Jurkat, Clone E6-1 (cell line): Measurements from ENCODE around the gene RNF103.
"Not testable (repeated sequence)": the region's sequence is repeated elsewhere in the genome, so short reads cannot be mapped to it uniquely, and the experiment has no call there.

Experiments used
- DNase-seq: peaks from one replicate; pipeline ENCODE4 v3.0.0-alpha.2; 2011; ENCODE audit warnings: low read depth, low spot score
- H3K4me3 ChIP-seq: 2 replicates; pipeline ENCODE4 v1.5.1; 2011; ENCODE audit warnings: mild to moderate bottlenecking, low read length, control low read depth, moderate library complexity

The RNF103 gene

DNA sequence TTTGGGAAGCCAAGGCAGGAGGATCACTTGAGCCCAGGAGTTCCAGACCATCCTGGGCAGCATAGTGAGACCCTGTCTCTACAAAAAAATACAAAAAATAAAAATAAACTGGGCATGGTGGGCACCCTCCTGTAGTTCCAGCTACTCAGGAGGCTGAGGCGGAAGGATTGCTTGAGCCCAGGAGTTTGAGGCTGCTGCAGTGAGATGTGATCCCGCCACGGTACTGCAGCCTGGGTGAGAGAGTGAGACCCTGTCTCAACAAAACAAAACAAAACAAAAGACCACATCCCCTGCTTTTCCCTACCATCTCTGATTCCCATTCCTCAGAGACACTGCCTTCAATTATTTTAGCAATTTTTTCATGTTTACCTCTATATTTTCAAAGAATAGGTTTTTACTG is 3.9 kb upstream of the RNF103 start:
- H3K4me3 ChIP-seq = no peak overlapping the region
- DNase-seq = no peak

GRCh38 chr2:86625096-86625495 is 1.4 kb upstream of the RNF103 start:
- DNase-seq = no peak
- no peak overlapping the region for H3K4me3 ChIP-seq

GRCh38 chr2:86624267-86624547 is 542 bp upstream of the RNF103 start:
- peak overlapping the region; percentile 52 for H3K4me3 ChIP-seq
- no peak for DNase-seq

GRCh38 chr2:86623043-86623493 is 597 bp downstream of the RNF103 start:
- peak overlapping the region; percentile 52 for H3K4me3 ChIP-seq
- no peak for DNase-seq

DNA sequence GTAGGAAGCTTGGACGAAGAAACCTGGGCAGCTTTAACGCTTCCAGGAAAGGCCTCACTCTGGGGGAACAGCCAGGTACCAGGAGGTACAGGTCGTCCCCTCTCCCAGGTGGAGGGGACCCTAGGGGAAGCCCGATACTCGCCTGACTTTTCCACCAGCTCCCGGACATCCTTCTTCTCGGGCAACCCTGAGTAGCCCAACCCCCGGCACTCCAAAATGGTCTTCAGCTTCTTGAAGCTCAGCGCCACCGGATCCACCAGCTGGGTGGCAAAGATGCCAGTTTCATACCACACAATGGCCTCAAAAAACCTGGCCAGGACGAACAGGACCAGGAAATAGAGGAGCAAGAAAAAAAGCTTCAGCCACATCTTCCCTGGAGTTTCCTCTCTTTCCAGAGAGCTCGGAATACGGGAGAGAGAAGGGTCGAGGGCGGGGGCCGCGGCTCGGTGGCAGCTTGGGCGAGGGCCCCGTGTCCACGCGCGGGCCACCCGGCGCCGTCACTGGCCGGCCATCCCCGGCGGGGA is 1.1 kb downstream of the RNF103 start:
- no peak for DNase-seq
- H3K4me3 ChIP-seq = peak overlapping the region; percentile 52

DNA sequence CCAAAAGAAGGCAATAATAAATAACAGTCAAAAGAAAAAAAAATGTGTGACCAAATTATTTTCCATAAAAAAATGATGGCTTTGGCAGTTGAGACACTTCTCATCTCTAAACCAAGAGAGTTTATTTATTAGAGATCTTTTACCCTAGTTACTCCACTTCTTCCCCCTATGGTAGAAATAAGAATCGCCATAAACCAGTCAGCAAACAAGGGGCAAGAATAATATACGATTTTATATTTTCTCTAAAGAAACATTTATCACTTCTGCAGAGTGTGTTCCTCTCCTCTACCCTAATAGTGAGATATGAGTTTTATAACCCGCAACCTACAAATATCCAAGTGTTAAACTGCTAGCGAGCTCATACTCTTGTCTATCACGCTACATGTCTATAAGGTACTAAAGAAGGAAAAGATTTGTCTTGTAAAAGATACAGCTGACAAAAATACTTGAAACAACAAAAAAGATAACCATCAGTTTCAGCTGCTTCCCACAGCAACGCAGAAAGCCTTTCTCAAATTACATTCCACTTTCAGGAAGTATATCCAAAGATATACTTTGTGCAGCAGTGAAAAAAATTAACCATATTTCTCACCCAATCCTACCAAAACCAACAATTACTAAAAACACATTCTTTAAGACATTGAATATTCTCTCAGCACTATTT is 2.3 kb downstream of the RNF103 start:
- no peak overlapping the region for H3K4me3 ChIP-seq
- no peak for DNase-seq

DNA sequence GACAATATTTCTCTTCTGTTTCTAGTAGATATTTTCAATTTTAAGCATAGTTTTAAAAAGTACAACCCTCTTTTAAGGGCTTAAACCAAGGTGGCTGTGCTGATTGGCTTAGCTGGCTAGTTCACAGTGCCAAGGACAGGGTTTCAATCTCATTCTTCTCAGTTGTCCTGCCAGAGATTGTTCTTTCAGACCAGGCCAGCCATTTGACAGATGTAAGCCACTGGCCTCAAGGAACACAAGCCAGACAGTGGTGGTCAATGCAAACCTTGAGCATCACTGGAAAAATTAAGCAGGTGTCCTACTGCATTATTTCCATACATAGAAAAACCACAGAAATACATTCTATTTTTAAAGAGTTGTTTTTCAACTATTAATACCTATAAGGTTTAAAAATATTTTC is 5.9 kb downstream of the RNF103 start:
- no peak for DNase-seq

DNA sequence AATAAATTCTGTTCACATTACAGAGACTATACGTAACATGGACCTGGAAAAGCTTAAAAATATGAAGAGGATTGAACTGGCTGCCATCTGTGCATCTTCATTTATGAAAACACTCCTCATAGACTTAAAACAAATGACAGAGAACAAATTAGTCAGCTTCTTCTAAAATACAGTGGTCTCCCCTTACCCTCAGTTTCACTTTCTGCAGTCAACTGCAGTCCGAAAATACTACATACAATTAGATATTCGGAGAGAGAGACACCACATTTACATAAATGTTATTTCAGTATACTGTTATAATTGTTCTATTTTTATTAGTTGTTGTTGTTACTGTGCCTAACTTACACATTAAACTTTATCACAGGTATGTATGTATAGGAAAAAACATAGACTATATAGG is 6.5 kb downstream of the RNF103 start:
- H3K4me3 ChIP-seq = no peak overlapping the region
- DNase-seq = no peak

More for the DNA sequence above, 5.9 kb downstream of the RNF103 start:
- H3K4me3 ChIP-seq = no peak overlapping the region

DNA sequence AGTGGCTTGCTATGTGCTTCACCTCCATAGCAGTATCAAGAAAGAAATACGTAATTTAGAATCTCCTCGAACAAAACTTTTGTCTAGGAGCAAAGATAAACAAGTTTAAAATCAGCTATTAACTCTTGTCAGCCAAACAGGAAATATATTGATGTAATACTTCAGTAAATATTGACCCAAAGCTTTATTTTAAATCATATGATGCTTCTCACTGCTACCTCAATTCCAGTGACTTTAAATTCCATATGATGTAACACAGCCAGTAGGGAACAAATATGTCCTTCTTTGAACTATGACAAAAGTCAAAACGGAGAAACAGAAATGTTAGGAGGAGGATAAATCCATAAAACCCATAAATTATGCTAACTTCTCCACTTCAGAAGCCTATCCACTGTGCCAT is 7.2 kb downstream of the RNF103 start:
- DNase-seq = no peak

GRCh38 chr2:86615596-86615995 is 8.1 kb downstream of the RNF103 start:
- H3K4me3 ChIP-seq = no peak overlapping the region

More for the DNA sequence above, 7.2 kb downstream of the RNF103 start:
- H3K4me3 ChIP-seq = no peak overlapping the region

GRCh38 chr2:86613515-86613914 is 10.2 kb downstream of the RNF103 start:
- no peak overlapping the region for H3K4me3 ChIP-seq
- DNase-seq = no peak

More at GRCh38 chr2:86615596-86615995, 8.1 kb downstream of the RNF103 start:
- no peak for DNase-seq

DNA sequence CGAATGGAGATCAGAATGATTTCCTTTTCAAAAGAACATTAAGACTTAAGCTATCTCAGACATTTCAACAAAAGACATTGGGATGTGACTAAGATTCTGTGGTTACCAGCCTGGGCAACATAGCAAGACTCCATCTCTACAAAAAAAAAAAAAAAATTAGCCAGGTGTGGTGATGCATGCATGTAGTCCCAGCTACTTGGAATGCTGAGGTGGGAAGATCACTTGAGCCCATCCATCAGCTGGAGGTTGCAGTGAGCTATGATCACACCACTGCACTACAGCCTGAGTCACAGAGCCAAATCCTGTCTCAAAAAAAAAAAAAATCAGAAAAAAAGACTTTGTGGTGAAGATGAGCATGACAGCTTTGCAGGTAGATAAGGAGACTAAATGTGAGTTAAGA is 12.8 kb downstream of the RNF103 start:
- H3K4me3 ChIP-seq = no peak overlapping the region
- no peak for DNase-seq

DNA sequence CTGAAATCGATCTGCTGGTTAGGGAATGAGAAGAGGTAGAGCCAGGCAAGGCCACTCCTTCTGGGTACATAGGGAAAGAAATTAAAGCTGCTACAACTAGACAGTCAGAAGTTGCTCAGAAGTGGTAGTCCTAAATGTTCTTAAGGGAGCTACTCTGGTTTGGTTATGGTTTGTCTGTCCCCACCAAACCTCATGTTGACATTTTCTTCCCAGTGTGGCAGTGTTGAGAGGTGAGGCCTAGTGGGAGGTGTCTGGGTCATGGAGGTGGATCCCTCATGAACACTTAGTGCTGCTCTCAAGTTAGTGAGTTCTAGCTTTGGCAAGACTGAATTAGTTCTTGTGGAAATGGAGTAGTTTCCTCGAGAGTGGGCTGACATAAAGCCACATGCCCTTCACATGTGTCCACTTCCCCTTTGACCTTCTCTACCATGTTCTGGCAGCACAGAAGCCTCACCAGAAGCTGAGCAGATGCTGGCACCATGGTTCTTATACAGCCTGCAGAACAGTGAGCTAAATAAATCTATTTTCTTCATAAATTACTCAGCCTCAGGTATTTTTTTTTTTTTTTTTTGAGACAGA is 14.7 kb downstream of the RNF103 start:
- no peak for DNase-seq
- H3K4me3 ChIP-seq = no peak overlapping the region

DNA sequence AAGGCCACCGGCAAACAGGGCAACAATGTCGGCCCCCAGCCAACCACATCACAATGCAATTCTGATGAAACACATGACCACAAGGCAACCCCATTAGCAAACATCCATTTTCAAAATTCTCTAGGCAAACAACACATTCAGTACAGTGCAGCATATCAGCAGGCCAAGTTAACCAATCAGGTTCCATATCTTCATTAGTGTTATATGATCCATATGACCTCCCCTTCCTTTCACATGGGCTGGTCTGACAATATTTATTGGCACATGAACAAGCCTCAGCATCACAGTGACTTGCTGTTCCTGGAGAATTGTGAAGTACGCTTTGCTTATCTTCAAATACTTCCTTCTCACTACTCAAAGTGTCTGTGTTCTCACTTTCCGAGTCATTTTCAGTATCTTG is 19.8 kb downstream of the RNF103 start:
- no peak for DNase-seq
- no peak overlapping the region for H3K4me3 ChIP-seq

DNA sequence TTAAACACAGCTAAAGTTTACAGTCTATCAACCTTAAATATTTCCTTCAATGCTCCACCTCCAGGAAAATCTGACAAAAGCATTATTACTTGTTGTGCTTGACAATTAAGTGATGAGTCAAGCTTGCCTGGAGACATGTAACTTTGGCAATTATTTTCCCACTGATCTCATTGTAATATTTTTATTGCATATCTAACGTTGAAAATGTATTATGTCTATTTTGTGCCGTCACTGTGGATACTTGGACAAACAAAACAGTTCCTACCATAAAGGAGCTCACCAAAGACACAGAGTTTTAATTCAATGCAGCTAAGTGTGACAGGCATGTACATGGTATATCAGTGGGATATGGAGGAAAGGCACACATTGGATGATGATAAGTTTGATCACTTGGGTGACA is 24.7 kb downstream of the RNF103 start:
- DNase-seq = no peak
- no peak overlapping the region for H3K4me3 ChIP-seq

GRCh38 chr2:86596118-86596517 is 27.5 kb downstream of the RNF103 start:
- H3K4me3 ChIP-seq = no peak overlapping the region
- DNase-seq = no peak

- no peak for DNase-seq
- no peak overlapping the region for H3K4me3 ChIP-seq
Measured at GRCh38 chr2:86593266-86593665, 30.4 kb downstream of the RNF103 start.

- no peak for DNase-seq
- no peak overlapping the region for H3K4me3 ChIP-seq
Measured at GRCh38 chr2:86592547-86593230, 31.0 kb downstream of the RNF103 start.

- H3K4me3 ChIP-seq, DNase-seq: not testable (repeated sequence)
Measured at GRCh38 chr2:86589701-86590100, 34.0 kb downstream of the RNF103 start.

DNA sequence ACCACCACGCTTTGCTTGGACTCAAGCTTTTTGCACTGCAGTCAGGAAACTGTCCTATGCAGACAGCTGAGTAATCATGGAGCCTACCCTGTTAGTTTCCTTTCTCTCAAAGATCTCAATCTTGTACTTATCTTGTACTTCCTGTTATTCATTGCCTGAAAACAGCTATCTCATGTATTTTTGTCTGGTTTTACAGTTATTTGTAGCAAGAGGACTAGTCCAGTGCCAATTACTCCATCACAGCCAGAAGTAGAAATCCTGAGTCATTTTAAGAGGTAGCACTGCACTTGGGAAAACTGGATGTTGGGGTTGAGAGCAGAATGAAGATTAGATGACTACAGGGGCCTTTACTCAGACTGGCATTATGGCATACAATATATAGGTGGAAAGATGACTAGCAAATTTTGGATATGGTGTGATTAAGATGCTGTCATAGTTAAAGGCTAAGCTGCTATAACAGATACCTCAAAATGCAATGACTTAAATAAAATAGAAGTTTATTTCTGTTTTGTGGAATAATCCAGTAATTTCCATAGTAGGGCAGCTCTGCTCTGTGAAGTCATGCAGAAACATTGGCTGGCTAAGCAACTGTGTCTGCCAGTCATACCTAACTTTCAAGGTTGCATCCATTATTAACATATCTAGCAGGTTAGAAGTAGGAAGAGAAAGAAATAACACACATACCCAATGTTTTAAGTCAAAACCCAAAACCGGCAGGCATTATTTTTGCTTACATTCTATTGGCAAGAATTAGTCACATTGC is 39.3 kb downstream of the RNF103 start:
- no peak overlapping the region for H3K4me3 ChIP-seq
- DNase-seq = no peak
